HEK293 (cell line): ENCODE data around the gene ZNF473.

Experiments used
- CTCF ChIA-PET: fragments of 350-600 bp; formaldehyde crosslinking; extraction: SDS; loops from one replicate; lab custom pipeline; 2021; ENCODE audit warnings: antibody characterized with exemption; lab: Yijun Ruan, JAX
- POLR2A ChIA-PET: fragments of 300-600 bp; formaldehyde crosslinking; extraction: SDS; loops from one replicate; lab custom pipeline; 2020; ENCODE audit warnings: antibody characterized with exemption, inconsistent platforms; lab: Yijun Ruan, JAX
- H3K27ac ChIP-seq: fragments of 200-500 bp; sonication (Bioruptor generic); 2 replicates; pipeline ENCODE4 v1.5.1; 2014; ENCODE audit warnings: low read depth, low read length, control low read depth, inconsistent platforms; ENCODE audit errors: extremely low read depth
- H3K36me3 ChIP-seq, 2 experiments: fragments of 200-500 bp in 1 of 2; sonication (Bioruptor generic) in 1 of 2; 1 replicate in 1 of 2; 2 replicates in 1 of 2; pipeline ENCODE4 v1.5.1; 2014 to 2017; ENCODE audit warnings: inconsistent platforms in 2 of 2, low read length in 2 of 2; ENCODE audit not compliant: control insufficient read depth in 2 of 2, insufficient read depth in 1 of 2
- H3K4me1 ChIP-seq: fragments of 200-500 bp; sonication (Bioruptor generic); 2 replicates; pipeline ENCODE4 v1.5.1; 2014; ENCODE audit warnings: mild to moderate bottlenecking, low read length, inconsistent platforms; ENCODE audit not compliant: control insufficient read depth, insufficient read depth
- H3K4me3 ChIP-seq: 2 replicates; pipeline ENCODE4 v1.5.1; 2011; ENCODE audit warnings: low read depth, mild to moderate bottlenecking, control low read depth, low read length, moderate library complexity
- H3K9me3 ChIP-seq: fragments of 200-500 bp; sonication (Bioruptor generic); 2 replicates; pipeline ENCODE4 v1.5.1; 2014; ENCODE audit warnings: low read depth, low read length, inconsistent platforms; ENCODE audit not compliant: control insufficient read depth, insufficient read depth
- GLIS2 ChIP-seq: fragments of 450-650 bp; formaldehyde crosslinking; IDR thresholded peaks from 2 replicates; pipeline ENCODE4 v1.5.1; 2016; ENCODE audit warnings: missing biosample characterization, missing genetic modification characterization
- KLF16 ChIP-seq: fragments of 450-650 bp; formaldehyde crosslinking; IDR thresholded peaks from 2 replicates; pipeline ENCODE4 v1.5.1; 2017; ENCODE audit warnings: missing biosample characterization, missing genetic modification characterization
- KLF17 ChIP-seq: fragments of 450-650 bp; formaldehyde crosslinking; IDR thresholded peaks from 2 replicates; pipeline ENCODE4 v1.5.1; 2016; ENCODE audit warnings: missing biosample characterization, missing genetic modification characterization
- MEIS1 ChIP-seq: sonication (generic); formaldehyde crosslinking; IDR thresholded peaks from 2 replicates; pipeline ENCODE4 v1.8.1; 2022; ENCODE audit warnings: missing genetic modification reagents, mild to moderate bottlenecking, borderline replicate concordance
- PRDM4 ChIP-seq: fragments of 450-650 bp; formaldehyde crosslinking; IDR thresholded peaks from 2 replicates; pipeline ENCODE4 v1.5.1; 2017; ENCODE audit warnings: missing biosample characterization, missing genetic modification characterization
- SALL2 ChIP-seq: fragments of 450-650 bp; formaldehyde crosslinking; IDR thresholded peaks from 2 replicates; pipeline ENCODE4 v1.5.0; 2017; ENCODE audit warnings: missing biosample characterization, mild to moderate bottlenecking, missing genetic modification characterization, borderline replicate concordance
- SCRT2 ChIP-seq: fragments of 450-650 bp; formaldehyde crosslinking; IDR thresholded peaks from 2 replicates; pipeline ENCODE4 v1.5.1; 2016; ENCODE audit warnings: missing biosample characterization, missing genetic modification characterization
- ZBTB44 ChIP-seq: fragments of 450-650 bp; IDR thresholded peaks from 2 replicates; pipeline ENCODE4 v1.5.1; 2018; ENCODE audit warnings: missing biosample characterization, mild to moderate bottlenecking, missing genetic modification characterization
- ZBTB49 ChIP-seq: fragments of 450-650 bp; formaldehyde crosslinking; IDR thresholded peaks from 2 replicates; pipeline ENCODE4 v1.5.1; 2016; ENCODE audit warnings: missing biosample characterization, missing genetic modification characterization, low read depth
- ZFP3 ChIP-seq: fragments of 450-650 bp; formaldehyde crosslinking; IDR thresholded peaks from 2 replicates; pipeline ENCODE4 v1.5.1; 2016; ENCODE audit warnings: low read depth, missing biosample characterization, missing genetic modification characterization
- ZNF202 ChIP-seq: fragments of 450-650 bp; formaldehyde crosslinking; IDR thresholded peaks from 2 replicates; pipeline ENCODE4 v1.5.1; 2016; ENCODE audit warnings: missing biosample characterization, missing genetic modification characterization, borderline replicate concordance
- ZNF24 ChIP-seq: fragments of 450-650 bp; formaldehyde crosslinking; IDR thresholded peaks from 2 replicates; pipeline ENCODE4 v1.5.1; 2016; ENCODE audit warnings: missing biosample characterization, missing genetic modification characterization
- ZNF26 ChIP-seq: fragments of 450-650 bp; formaldehyde crosslinking; IDR thresholded peaks from 2 replicates; pipeline ENCODE4 v1.5.1; 2016; ENCODE audit warnings: missing biosample characterization, missing genetic modification characterization
- ZNF302 ChIP-seq: fragments of 450-650 bp; formaldehyde crosslinking; IDR thresholded peaks from 2 replicates; pipeline ENCODE4 v1.5.1; 2016; ENCODE audit warnings: missing biosample characterization, missing genetic modification characterization, low read depth
- ZNF37A ChIP-seq: fragments of 450-650 bp; IDR thresholded peaks from 2 replicates; pipeline ENCODE4 v1.5.1; 2018; ENCODE audit warnings: missing biosample characterization, missing genetic modification characterization
- ZNF48 ChIP-seq: fragments of 450-650 bp; formaldehyde crosslinking; IDR thresholded peaks from 2 replicates; pipeline ENCODE4 v1.5.1; 2016; ENCODE audit warnings: missing biosample characterization, missing genetic modification characterization
- ZNF544 ChIP-seq: fragments of 450-650 bp; formaldehyde crosslinking; IDR thresholded peaks from 2 replicates; pipeline ENCODE4 v1.5.0; 2017; ENCODE audit warnings: missing biosample characterization, missing genetic modification characterization
- ZNF548 ChIP-seq: fragments of 450-650 bp; formaldehyde crosslinking; IDR thresholded peaks from 2 replicates; pipeline ENCODE4 v1.5.1; 2016; ENCODE audit warnings: missing biosample characterization, missing genetic modification characterization
- ZNF558 ChIP-seq: fragments of 450-650 bp; formaldehyde crosslinking; IDR thresholded peaks from 2 replicates; pipeline ENCODE4 v1.5.1; 2016; ENCODE audit warnings: missing biosample characterization, missing genetic modification characterization
- ZNF624 ChIP-seq: fragments of 450-650 bp; formaldehyde crosslinking; IDR thresholded peaks from 2 replicates; pipeline ENCODE4 v1.5.1; 2017; ENCODE audit warnings: missing biosample characterization, missing genetic modification characterization
- ZNF785 ChIP-seq: fragments of 450-650 bp; formaldehyde crosslinking; IDR thresholded peaks from 2 replicates; pipeline ENCODE4 v1.5.1; 2016; ENCODE audit warnings: missing biosample characterization, missing genetic modification characterization
- ZSCAN4 ChIP-seq: fragments of 450-650 bp; formaldehyde crosslinking; IDR thresholded peaks from 2 replicates; pipeline ENCODE4 v1.5.1; 2017; ENCODE audit warnings: missing biosample characterization, missing genetic modification characterization

The ZNF473 gene

GRCh38 chr19:50039968-50040367 lies 14.2 kb downstream of the ZNF473 start:
- ChIA-PET CTCF (interaction anchor here (0.8 kb wide), 1 partner anchor 9 kb away, joined by 3 read pairs; no protein-coding TSS in a partner anchor), POLR2A (no interaction called here)
- H3K9me3 ChIP-seq = no peaks in the 10 kb centered on the region

GRCh38 chr19:50040967-50041366 lies 15.2 kb downstream of the ZNF473 start:
- H3K36me3 ChIP-seq = peaks cover 34 to 91% of the 10 kb centered on the region in 2 experiments
- no peaks in the 10 kb centered on the region for H3K9me3 ChIP-seq
- H3K4me3 ChIP-seq = no peak overlapping the region
- H3K27ac ChIP-seq = no peak overlapping the region
- ChIA-PET CTCF (interaction anchor here (0.5 kb wide), 1 partner anchor 11 kb away, joined by 3 read pairs; no protein-coding TSS in a partner anchor), POLR2A (no interaction called here)
- no peaks in the 10 kb centered on the region for H3K4me1 ChIP-seq
- TF ChIP-seq SALL2 (tag by site-specific recombination) (no peak), KLF17 (tag by site-specific recombination) (no peak), ZNF302 (tag by site-specific recombination) (no peak), ZNF202 (no peak), ZNF26 (tag by site-specific recombination) (no peak), ZNF785 (tag by site-specific recombination) (no peak), ZNF37A (tag by site-specific recombination) (no peak), ZNF544 (no peak)

More at GRCh38 chr19:50039968-50040367, 14.2 kb downstream of the ZNF473 start:
- no peaks in the 10 kb centered on the region for H3K4me1 ChIP-seq
- H3K36me3 ChIP-seq = peaks cover 36 to 89% of the 10 kb centered on the region in 2 experiments
- TF ChIP-seq ZFP3 (no peak), ZNF48 (tag by site-specific recombination) (no peak), ZNF37A (tag by site-specific recombination) (no peak), GLIS2 (tag by site-specific recombination) (no peak), ZSCAN4 (tag by site-specific recombination) (no peak), SCRT2 (tag by site-specific recombination) (no peak), KLF16 (tag by site-specific recombination) (no peak), ZNF624 (tag by site-specific recombination) (no peak), ZNF24 (tag by site-specific recombination) (no peak), ZBTB49 (no peak), MEIS1 (no peak), ZNF548 (tag by site-specific recombination) (no peak), PRDM4 (tag by site-specific recombination) (no peak), ZBTB44 (tag by site-specific recombination) (no peak), ZNF544 (no peak), ZNF558 (tag by site-specific recombination) (no peak)
- H3K27ac ChIP-seq = no peak overlapping the region
- no peak overlapping the region for H3K4me3 ChIP-seq
